IPS-11a (cell line): Measurements from ENCODE around the gene ASGR1.
"Not testable (repeated sequence)": the region's sequence is repeated elsewhere in the genome, so short reads cannot be mapped to it uniquely, and the experiment has no call there.

Experiments
- H3K4me3 ChIP-seq: one replicate; pipeline ENCODE4 v1.5.1; 2013; ENCODE audit warnings: low read depth, low read length, control low read depth

ASGR1 gene

DNA sequence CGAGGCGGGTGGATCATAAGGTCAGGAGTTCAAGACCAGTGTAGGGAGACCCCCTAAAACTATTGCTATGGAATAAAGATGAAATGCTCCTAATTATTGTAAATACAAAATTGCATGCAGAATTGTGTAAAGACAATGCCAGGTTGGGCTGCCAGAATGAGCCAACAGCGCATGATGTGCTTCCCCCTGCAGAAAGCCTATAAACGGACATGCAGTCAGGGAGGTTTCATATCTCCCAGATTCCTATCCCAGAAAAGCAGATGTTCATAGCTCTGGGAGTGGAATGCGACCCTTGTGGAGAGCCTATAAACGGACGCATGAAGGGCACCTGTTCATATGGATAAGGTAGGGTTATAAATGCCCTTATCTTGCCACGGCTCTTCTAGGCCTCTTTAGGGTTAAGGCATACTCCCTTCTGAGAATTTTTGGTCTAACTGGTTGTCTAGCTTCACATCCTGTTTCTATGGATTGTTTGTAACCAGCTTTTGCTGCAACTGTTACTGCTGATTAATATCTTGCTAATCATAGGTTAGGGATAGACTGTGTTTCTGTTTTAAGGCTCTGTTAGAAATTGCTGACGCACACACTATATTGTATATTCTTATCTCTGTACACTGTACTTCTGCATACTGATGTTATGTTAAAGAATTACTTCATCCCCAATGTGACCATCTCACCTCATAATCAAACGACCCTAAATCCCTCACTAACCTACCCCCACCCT is 10.2 kb downstream of the ASGR1 start:
- H3K4me3 ChIP-seq, result not testable (repeated sequence)

DNA sequence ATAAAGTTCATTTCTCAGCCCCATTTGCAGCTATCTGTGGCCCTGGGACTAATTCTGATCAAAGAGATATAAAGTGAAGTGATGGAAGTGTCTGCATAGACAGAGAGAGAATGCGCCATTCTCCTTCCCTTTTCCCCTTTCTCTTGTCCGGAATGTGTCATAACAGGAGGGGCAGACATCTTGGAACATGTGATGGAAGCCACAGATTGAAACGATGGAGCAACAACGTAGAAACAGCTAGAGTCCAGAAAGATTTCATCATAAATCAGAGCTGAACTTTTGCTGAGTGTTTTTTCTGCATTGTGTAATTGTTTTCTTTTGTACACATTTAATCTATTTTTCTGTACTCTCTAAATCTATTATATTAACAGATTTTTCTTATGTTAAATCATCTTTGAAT is 11.3 kb downstream of the ASGR1 start:
- no peak overlapping the region for H3K4me3 ChIP-seq

DNA sequence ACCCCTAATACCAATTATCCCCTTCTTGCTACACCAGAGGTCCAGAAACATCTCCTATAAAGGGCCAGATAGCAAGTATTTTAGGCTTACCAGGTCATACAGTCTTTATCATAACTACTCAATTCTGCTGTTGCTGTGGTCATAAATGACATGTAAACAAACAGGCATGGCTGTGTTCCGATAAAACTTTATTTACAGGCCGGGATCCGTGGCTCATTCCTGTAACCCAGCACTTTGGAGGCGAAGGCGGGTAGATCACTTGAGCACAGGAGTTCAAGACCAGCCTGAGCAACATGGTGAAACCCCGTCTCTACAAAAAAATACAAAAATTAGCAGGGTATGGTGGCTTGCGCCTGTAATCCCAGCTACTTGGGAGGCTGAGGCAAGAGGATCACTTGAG is 12.3 kb downstream of the ASGR1 start:
- H3K4me3 ChIP-seq, result no peak overlapping the region

DNA sequence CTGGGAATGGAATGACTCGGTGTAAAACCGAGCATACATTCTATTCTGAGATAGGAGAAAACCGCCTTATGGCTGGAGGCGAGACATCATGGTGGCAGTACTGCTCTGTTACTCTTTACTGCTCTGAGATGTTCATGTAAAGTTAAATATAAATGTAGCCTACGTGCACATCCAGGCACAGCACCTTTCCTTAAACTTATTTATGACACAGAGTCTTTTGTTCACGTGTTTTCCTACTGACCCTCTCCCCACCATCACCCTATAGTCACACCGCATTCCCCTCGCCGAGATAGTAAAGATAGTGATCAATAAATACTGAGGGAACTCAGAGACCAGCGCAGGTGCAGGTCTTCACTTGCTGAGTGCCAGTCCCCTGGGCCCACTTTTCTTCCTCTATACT is 19.6 kb downstream of the ASGR1 start:
- not testable (repeated sequence) for H3K4me3 ChIP-seq

DNA sequence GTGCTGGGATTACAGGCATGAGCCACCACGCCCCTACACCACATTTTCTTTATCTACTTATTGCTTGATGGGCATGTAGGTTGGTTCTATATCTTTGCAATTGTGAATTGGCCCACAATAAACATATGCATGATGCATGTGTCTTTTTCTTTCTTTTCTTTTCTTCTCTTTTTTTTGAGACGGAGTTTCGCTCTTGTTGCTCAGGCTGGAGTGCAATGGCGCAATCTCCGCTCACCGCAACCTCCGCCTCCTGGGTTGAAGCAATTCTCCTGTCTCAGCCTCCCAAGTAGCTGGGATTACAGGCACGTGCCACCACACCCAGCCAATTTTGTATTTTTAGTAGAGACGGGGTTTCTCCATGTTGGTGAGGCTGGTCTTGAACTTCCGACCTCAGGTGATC is 20.7 kb downstream of the ASGR1 start:
- H3K4me3 ChIP-seq, result not testable (repeated sequence)

DNA sequence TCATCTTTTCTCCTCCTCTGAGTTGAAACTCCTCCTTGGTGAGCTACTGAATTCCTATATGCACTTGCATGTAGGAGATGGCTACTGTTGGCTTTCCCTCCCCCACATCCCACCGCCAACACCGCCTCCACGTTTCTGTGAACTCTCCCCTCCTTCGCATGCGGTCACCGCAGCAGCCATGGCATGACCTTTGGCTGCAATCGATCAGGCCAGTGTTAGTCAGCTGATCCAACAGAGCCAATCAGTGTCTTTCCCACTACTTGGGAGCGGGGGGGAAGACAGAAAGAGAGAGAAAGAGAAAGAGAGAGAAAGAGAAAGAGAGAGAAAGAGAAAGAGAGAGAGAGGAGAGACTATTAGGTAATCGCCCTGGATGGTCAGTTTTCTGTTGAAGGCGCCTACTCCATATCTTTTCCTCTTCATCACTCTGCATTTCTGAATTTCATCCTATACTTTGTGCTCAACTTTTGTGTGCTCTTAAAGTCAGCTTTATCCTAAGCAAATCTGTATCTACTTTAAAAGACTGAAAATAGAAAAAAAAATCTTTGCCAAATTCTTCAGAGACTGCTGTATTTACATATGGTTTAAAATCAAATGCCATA is 22.7 kb downstream of the ASGR1 start:
- no peak overlapping the region for H3K4me3 ChIP-seq

DNA sequence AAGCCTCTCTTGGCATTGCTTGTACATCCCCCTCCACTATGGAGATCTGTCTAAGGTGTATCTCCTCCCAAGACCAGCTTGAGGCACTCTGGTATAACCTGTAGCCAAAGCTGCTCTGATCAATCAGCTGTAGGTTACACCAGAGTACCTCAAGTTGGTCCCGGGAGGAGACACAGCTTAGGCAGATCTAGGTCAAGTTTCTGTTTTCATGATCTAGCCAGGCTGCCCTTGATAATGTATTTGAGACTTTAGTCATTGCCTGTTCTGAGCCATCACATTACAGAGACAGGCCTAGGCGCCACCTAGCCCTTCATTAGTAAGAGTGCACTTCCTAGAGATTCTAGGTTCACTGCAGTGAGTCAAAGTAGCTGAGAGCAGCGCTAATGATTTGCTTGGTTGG is 31.4 kb downstream of the ASGR1 start:
- no peak overlapping the region for H3K4me3 ChIP-seq

DNA sequence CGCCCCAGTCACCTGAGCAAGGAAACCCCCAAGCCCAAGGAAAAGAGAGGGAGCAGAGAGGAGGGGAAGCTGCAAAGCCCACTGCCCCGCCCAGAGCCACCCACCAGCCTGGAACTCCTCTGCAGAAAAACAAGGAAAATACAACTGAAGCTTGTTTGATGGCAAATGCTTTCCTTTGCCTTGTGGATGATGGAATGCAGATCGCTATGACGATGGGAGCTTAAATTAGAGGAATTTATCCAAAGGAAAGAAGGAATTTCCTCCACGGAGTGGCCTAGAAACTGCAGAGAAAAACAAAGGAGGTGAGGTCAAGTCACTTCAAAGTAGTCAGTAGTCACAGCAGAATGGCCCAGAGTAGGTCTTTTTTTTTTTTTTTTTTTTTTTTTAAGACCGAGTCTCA is 33.1 kb downstream of the ASGR1 start:
- no peak overlapping the region for H3K4me3 ChIP-seq

DNA sequence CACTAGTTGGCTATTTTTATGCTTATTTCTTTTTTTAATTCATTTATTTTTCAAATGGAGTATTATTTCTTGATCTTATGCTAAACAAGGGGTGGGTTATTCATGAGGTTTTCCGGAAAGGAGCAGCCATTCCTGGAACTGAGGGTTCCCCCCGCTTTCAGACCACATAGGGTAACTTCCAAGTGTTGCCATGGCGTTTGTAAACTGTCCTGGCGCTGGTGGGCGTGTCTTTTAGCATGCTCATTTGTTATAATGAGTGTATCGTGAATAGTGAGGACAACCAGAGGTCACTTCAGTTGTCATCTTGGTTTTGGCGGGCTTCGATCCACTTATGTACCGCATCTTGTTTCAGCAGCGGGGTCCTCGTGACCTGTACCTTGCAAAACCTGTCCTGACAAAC is 35.0 kb downstream of the ASGR1 start:
- H3K4me3 ChIP-seq, result no peak overlapping the region

DNA sequence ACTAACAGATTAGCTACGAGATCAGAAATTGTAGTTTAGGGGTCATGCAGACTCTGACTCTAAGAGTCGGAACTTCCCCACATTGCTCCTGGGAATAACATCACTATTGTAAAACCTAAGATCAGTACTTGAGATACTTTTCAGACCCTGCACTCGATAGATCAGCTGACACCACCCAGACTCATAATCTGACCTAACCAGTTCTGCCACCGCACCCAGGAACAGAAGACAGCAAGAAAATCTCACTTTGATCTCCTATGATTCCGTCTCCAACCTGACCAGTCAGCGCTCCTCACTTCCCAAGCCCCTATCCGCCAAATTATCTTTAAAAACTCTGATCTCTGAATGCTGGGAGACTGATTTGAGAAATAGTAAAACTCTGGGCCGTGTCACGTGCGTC is 37.3 kb downstream of the ASGR1 start:
- no peak overlapping the region for H3K4me3 ChIP-seq

DNA sequence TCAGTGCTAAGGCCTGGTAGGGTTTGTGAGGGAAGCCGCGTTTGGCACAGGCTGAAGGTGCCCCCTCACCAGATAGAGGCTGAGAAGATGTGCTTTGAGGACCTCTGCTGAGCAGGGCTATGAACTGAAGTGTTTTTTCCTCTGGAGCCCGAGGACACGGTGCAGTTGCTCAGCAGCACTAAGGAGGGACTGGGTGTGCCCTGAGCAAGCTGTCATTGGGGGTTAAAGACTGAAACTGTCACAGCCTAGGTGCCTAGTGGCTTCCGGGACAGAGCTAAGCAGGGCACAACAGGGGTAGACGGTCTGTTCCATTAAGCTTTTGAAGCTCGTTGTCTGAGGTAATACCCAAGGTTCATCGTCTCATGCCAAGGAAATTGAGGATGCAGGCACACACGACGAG is 39.8 kb downstream of the ASGR1 start:
- H3K4me3 ChIP-seq, result no peak overlapping the region

DNA sequence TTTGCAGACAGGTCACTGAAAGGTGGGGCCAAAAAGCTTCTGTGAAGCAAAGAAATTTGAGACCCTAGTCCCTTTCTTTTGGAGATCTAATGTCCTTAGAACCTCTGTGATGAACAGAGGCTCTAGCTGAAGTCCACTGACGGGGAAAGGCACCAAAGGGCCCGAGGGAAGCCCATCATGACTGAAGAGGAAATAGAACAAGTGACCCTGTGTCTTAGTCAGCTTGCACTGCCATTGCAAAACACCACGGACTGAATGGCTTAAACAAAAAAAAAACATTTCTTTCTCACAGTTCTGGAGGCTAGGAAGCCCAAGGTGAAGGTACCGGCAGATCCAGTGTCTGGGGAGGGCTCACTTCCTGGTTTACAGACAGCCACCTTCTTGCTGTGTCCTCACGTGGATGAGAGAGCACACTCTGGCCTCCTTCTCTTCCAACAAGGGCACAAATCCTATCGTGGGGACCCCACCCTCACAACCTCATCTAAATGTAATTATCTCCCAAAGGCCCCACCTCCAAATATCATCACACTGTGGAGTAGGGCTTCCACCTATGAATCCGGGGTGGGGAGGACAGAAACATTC is 40.3 kb downstream of the ASGR1 start:
- H3K4me3 ChIP-seq, result no peak overlapping the region

DNA sequence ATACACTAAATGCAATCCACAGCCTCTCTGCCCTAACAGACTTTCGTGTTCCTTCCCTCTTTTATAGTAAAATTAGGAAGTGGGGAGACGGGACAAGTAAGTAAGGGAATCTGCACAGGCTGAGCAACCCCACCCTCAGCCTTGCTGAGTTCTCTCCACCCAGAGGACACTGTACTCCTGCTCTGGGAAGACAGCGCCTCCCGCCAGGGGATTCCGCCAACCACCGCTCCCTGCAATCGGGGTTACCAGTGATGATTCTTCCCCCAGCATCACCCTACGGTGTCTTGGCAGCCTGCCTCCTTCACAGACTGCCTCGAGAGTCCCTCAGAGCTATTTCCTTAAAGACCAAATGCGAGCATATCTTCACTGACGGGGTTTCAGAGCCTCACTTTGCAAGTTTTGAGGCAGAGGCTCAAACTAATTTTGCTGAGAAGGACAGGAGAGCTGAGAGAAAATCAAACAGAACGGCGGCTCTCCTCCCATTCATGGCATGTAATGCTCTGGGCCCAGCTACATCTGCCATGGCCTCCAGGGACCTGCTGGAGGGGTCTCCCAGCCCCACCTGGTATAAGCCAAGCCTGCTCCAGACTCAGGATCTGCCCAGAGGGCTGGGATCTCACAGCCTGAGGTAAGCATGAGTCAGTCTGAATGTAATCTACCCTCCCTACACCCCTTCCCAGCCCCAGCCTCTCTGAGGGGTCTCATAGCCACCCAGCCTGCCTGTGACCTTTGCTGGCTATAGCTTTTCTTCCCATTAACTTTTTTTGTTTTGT is 41.8 kb downstream of the ASGR1 start:
- H3K4me3 ChIP-seq, result no peak overlapping the region

DNA sequence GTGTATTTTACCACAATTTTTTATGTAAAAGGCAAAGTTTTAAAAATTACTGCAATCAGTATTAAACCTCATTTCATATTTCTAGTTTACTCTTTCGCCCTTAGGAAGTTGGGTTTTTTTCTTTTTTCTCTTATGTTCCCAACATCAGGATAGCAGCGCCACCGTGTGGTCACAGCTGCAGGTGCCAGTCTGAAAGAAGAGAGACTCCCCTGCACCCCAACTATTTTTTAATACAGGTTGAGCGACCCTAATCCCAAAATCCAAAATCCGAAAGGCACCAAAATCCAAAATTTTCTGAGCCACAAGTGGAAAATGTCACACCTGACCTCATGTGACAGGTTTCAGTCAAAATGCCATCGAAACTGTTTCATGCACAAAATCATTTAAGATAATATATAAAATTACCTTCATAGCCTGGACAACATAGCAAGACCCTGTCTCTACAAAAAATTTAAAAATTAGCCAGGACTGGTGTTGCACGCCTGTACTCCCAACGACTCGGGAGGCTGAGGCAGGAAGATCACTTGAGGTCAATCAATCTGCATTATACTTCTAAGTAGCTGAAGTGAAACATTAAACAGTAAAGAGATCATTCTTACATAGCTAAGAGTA is 42.8 kb downstream of the ASGR1 start:
- no peak overlapping the region for H3K4me3 ChIP-seq

DNA sequence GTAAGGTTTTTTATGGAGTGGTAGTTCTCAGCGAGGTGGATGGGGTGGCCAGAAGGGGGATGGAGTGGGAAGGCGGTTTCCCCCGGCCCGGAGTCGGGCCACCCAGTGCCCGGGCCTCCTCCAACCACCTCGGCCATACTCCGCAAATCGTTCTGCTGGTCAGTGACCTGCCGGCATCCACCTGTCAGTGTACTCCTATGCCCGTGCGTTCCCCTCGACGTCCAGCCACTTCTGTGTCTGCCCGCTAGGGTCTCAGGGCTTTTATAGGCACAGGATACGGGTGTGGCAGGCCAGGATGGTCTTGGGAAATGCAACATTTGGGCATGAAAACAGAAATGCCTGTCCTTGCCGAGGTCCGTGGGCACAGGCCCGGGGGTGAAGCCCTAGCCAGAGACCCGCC is 45.3 kb downstream of the ASGR1 start:
- H3K4me3 ChIP-seq, result no peak overlapping the region

DNA sequence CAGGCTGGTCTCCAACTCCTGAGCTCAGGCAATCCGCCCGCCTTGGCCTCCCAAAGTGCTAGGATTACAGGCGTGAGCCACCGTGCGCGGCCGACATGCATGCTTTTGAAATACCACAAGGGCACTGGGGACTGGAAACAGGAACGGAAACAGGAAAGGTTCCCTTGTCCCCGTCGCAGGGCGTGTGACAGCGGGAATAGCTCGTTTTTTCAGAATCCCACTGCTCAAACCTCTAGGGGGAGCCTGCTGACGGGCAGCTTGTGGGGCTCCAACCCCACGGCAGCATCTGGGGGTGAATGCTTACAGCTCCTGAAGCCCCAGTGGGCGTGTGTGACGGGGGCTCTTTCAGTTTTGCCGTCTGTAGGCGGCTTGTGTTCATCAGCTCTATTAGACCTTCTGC is 45.7 kb downstream of the ASGR1 start:
- no peak overlapping the region for H3K4me3 ChIP-seq

DNA sequence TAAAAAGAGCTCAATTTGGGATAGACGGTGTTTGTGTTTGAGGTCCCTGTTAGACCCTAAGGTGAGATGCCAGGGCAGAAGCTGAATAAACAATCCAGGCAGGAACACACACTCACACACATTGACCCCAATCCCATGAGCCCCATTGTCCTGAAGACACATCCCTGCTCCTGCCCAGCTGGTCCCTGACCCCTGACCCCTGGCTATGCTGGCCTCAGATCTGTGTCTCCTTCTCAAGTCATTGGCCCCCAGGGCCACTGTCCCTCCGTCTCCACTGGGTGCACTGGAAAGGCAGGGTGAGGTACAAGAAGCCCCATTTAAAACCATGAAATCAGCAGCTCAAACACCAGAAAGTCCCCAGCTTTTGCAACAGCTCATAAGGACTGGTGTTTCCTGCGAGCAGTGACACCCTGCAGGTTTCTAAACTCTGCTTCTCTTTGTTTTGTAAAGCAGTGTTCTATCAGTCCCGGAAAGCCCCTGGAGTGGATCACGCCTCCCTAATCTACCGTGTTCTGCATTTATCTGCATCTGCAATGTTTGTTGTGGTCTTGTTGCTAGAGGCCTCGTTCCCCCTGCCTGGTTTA is 46.6 kb downstream of the ASGR1 start:
- H3K4me3 ChIP-seq, result no peak overlapping the region

DNA sequence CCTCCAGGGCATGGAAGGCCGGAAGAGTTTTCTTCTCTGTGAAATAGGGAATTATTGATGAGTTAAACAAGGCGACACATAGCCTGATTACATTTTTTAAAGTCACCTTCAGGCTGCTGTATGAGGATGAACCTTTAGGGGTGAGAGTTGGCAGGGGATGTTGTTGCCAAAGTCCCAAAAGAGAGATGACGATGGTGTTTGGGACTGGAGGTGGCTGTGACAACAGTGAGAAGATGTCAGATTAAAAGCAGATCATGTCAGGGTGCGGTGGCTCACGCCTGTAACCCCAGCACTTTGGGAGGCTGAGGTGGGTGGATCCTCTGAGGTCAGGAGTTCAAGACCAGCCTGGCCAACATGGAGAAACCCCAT is 47.8 kb downstream of the ASGR1 start:
- H3K4me3 ChIP-seq, result no peak overlapping the region

DNA sequence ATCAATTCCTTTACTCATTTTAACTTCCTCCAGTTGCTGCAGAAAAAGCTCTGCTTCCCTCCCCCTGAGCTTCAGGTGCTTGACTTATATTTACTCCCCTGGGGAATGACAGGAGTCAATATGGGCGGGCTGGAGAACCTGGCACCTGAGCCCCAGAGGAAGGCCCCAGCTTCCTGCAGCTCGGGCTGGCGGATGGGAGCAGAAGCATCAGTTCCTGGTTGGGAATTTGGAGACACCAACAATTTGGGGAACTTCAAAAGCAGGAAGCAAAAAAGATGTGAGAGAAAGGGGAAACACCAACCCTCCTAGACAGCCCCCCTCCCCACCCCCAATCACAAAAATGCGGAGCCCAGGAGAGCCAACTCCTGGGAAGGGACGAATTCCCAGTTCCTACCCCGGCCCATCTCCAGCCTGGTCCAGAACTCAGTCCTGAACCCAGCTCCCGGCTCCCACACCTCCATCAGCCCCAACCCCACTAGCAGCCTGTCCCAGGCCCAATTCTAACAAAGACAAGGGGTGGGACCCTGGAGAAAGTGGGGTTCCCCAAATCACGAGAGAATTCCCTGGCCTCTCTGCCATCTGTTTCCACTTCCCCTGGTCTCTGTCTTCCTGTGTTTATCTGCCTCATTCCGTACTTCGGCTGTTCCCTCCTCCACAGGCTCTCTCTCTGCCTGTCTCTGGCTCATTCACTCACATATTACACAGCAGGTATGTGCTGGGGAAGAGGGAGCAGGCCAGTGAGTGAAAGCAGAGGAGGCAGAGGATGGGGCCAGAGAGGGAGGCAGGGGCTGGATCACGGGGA is 48.3 kb downstream of the ASGR1 start:
- H3K4me3 ChIP-seq, result no peak overlapping the region

DNA sequence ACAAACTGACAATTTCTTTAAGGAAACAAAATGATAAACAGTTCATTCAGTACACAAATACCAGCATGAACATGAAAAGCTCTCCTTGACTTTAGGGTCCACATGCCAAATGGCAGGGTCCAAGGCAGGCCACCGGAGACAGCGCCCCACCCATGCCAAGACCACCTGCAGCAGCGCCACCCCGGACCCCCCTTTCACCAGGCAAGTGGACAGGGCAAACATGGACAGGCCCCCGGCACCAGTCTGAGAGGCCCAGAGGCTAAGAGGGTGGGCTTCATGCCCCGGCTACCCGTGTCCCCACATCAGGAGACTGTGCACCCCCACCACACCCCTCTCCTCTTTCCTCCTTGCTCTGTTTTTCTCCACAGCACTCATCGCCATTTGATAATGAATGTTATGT is 49.9 kb downstream of the ASGR1 start:
- H3K4me3 ChIP-seq, result no peak overlapping the region
